Endothelial cell of coronary artery (primary cell): ENCODE results near the gene PTGIR. TPM values are rescaled to one million over a fixed set of nuclear protein-coding genes. Genes with fewer than 3 reads are reported as not detected.

Source experiments
- total RNA-seq: library from RNA; depleted of rRNA; stranded (reverse); fragments of >200 nt; gene quantifications from 2 replicates; pipeline ENCODE4 v1.2.3, GENCODE V29; 2014

The PTGIR gene
- total RNA-seq, result 0.27 and 3.4 TPM in 2 replicates

DNA sequence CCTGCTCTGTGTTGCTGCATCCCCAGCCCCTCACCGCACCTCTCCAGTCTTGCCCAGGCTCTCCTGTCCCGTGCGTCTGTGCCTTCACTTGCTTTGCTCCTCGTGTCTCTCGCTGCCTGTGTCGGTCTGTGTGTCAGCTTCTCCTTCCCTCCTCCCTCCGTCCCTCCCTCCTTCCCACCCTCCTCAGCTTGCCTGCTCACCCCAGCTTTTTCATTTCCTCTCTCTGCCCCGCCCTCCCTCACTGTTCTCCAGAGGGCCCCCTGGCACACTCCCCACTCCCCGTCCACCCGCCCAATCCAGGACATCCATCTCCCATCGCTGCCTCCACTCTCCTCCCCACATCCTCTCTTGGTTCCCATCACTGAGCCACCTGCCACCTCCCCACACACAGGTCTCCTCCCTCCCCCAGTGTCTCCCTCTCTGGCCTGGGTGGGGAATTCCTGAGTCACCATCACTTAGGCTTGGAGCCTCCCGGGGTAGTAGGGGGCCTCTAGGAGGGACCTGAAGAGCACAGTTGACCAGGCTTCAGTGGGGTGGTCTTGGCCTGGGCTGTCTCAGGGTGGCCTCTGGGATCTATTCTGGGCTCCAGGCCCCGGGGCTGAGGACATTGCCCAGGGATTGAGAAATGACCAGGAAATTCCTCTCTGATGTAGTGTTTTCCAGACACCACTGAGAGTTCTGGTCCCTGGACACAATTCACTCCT is at the start of gene PTGIR:
Gene PTGIR, minus strand, starts transcription at position 132 of the 704 bp plus-strand sequence. CDS start 864 bp downstream, outside the sequence.

GRCh38 chr19:46661020-46661731 is 36.3 kb upstream of the PTGIR start, which contains the start of gene DACT3:
Gene DACT3, minus strand, starts transcription at chr19:46661182. Its CDS starts 118 bp downstream, at chr19:46661064.

DNA sequence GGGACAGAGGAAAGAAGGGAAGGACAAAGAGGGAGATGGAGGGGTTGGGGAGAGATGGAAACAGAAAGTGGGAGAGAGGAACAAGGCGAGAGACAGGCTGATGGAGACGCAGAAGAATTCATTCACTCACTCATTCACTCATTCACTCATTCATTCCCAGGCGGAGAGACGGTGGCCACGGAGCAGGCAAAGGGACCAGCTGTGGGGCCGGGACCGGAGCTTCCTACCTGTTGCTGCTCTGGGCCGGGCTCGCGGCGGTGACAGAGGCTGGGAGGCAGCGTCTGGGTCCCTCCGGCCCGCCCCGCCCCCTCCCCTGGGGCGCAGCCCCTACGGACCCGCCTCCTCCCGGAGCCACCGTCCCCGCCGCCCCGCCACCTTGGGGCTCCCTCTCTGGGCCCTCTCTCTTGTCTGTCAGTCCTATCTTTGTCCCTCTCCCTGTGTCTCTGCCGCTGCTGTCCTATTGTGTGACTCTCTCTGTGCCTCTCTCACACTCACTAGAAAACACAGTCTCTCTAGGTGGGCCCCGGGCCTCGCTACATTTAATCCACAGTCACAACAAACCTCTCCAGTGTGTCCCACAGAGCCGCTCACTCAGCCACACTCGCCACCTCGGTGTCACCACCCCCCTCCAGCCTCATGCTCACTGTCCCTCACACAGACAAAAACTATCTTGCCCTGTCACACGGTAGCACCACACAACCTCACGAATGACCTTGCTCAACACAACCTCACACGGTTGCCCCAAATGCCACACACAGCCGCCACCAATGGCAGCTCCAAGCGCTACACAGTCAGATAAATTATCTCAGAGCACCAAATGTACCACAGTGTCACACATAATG is 11.3 kb upstream of the PTGIR start, which contains the start of gene GNG8:
Gene GNG8, minus strand, starts transcription at position 283 of the 842 bp plus-strand sequence. CDS start 1,520 bp downstream, outside the sequence.

GRCh38 chr19:46601318-46602224 is 23.3 kb downstream of the PTGIR start, which contains the start of gene CALM3:
Gene CALM3, plus strand, starts transcription at chr19:46601330. Its CDS starts 105 bp downstream, at chr19:46601435.

Other genes with a start within 250 kb of the PTGIR start
- 0.45 and 3.2 TPM in 2 replicates for gene CCDC8, start 211.5 kb downstream of the PTGIR start, total RNA-seq
- not detected in 2 replicates for gene PNMA8C, start 196.2 kb downstream of the PTGIR start, total RNA-seq
- gene PNMA8A, start 153.5 kb downstream of the PTGIR start, total RNA-seq, result 2.4 and 4.4 TPM in 2 replicates
- 0.09 and 0.28 TPM in 2 replicates for gene PNMA8B, start 129.2 kb downstream of the PTGIR start, total RNA-seq
- gene CALM3, start 23.8 kb downstream of the PTGIR start, total RNA-seq, result 136 and 149 TPM in 2 replicates
- not detected in 2 replicates for gene GNG8, start 11.1 kb upstream of the PTGIR start, total RNA-seq
- gene DACT3, start 36.1 kb upstream of the PTGIR start, total RNA-seq, result 0.19 and 0.27 TPM in 2 replicates
- 43.7 and 57.9 TPM in 2 replicates for gene PRKD2, start 92.0 kb upstream of the PTGIR start, total RNA-seq
- 10.6 and 17.0 TPM in 2 replicates for gene FKRP, start 121.0 kb upstream of the PTGIR start, total RNA-seq
- gene STRN4, start 121.4 kb upstream of the PTGIR start, total RNA-seq, result 77.5 and 86.0 TPM in 2 replicates
- 43.4 and 89.5 TPM in 2 replicates for gene SLC1A5, start 163.5 kb upstream of the PTGIR start, total RNA-seq
- gene AP2S1, start 225.8 kb upstream of the PTGIR start, total RNA-seq, result 168 and 246 TPM in 2 replicates
- 19.6 and 31.5 TPM in 2 replicates for gene ARHGAP35, start 235.9 kb upstream of the PTGIR start, total RNA-seq